SW480 (cell line): ENCODE results near the gene ADSS2.
A peak's percentile ranks its signal among the peaks of the same experiment; 100 is the strongest.
"Not testable (repeated sequence)": the region's sequence is repeated elsewhere in the genome, so short reads cannot be mapped to it uniquely, and the experiment has no call there.

ENCODE experiments used
- DNase-seq: peaks from one replicate; pipeline ENCODE4 v3.0.0-alpha.2; 2016; ENCODE audit warnings: low spot score

The ADSS2 gene

DNA sequence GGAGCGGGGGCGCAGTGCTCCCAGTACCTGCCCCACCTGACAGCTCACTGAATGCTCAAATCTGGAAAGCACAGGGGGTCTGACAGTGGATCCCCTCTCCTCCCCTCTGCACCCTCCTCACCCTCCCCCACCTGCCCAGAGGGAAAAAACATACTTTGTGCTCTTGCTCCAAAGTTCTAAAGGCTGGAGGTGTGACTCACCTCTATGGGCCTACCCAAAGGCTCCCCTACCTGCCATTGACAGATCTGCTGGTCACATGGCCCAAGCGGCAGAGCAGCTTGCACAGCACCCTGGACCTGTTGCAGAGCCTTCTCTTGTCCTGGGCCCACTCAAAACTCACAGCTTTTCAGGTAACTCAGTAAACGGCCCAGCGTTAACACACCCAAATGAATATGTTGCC, 55.7 kb downstream of the ADSS2 start:
- DNase-seq = peak; percentile 33

DNA sequence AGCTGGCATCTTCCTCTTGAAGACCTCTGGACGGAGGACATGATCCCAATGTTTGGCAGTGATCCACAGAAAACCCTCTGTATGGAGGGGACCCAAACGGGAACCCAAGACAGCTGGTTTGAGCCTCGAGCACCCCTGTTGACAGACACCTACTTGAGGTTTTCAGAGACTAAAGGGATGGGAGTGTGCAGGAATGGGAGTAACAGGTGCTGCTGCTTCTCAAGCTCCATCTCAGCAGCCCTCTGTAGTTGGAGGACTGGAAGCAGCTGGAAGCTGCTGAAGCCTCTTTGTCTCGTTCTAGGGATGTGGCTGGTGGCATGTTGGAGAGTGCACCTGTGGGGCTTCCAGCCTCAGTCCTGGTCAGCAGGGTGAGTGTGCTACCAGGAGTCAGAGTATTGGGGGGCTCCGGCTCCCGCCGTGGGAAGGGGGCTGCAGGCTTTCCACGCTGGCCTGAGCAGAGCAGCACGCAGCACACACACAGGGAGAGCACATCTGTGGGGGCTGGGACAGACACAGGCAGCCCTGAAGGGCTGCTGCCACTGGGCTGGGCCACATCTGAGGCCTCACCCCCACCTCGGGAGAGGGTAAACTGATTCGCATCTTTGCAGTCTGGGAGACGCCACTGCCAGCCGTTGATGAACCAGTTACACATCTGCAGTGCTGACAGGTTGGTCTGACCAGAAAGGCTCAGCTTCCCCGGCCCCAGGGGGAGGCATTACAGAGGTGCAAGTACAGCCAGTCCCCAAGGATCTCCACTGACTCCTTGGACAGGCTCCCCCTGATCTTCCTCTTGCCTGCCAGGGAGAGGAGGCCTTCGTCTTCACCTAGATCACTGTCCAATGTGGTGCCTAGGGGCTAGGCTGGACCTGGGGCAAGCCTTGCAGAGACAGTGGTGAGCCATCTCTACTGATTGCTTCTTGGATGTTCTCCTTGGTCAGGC, 56.6 kb downstream of the ADSS2 start:
- no peak for DNase-seq

DNA sequence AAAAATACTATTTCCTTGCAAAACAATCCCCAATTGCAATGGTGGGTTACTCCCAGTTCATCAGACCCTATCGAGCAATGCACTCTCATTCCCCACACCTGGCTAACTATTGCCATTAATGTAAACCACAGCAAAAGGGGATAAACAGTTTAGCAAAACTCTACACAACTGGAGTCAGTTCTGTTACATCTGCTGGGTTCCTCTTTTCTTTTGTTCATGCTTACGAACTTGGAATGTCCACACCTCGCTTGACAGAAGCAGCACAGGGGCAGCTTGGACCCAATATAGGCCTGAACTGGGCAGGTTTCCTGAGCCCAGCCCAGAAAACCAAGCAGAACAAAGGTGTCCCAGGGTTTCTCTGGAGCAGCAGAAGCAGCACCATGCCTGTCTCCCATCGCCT, 57.4 kb downstream of the ADSS2 start:
- DNase-seq = no peak

DNA sequence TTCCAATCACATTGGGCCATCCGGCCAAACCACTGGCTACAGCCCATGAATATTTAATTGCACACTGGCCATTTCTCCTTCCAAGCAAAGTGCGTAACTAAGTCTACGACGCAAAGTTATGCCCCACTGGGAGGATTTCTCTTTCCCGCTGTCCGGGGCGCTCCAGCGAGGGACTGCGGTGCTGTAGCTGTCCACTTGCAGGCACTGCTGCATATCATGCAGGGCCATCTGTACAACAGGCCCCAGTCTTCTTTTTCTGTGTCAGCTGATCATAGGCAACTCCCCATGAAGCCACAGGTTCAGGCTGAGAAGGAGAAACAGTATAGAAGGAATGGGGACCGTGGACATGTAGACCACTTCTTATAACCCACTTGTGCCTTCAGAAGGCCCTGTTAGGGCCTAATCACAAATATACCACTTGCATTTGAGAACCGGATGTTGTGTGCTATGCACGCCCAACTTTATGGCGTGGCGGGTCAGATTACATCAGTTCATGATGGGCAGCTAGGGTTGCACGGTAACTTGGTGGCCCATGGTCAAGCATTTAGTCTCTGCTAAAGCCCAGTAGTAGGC, 58.0 kb downstream of the ADSS2 start:
- DNase-seq = no peak

DNA sequence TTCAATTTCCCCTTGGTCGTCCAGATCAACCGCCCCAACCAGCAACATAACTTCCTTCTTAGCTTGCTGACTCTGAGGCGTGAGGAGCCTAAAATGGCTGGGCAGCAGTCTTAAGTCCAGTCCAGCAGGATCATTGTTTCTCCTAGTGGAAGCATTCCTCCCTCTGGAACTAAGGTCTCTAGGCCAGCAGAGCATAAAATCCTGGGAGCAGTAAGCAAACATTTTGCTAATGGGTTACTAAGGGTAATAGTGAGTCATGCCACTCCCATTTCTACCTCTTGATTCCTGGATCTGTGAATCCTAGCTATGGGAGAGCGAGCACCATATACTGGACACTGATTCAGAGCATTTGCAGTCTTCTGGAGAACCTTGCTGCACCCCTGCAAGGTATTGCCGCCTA, 59.9 kb downstream of the ADSS2 start:
- DNase-seq = peak; percentile 39

DNA sequence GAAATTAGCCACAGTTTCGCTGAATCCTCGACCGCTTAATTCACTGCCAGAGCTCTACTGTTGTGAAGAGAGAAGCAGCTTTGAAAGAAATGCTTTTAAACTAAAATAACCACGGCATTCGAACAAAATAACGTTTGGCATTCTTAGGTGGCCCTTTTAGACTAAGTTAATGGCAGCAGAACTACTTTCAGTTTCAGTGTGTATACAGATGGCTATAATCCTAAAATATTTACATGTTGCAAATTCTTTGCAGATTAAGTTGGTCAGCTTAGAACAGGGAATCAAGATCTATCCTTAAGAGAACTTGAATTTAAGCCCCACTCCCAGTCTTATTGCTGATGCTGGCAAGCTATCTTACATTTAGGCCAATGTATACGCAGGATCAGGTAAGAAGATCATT, 62.7 kb downstream of the ADSS2 start:
- no peak for DNase-seq

DNA sequence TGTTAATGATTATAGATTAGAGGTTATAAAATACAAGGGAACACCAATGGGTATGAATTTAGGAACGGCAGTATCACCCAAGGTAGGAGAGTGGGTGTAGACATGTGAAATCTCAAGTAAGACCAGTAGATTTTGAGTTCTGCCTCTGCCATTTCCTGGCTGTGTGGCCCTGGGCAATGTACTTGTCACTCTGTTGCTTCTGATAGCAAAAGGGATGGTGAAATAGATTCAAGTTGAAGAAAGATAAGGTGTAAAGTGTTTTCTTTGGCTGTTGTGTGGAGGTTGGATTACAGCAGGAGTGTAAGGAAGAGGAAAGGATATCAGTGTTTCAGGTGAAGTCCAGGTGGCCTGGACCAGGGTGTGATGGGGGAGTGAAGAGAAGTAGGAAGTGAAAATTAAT, 64.3 kb downstream of the ADSS2 start:
- DNase-seq = no peak

DNA sequence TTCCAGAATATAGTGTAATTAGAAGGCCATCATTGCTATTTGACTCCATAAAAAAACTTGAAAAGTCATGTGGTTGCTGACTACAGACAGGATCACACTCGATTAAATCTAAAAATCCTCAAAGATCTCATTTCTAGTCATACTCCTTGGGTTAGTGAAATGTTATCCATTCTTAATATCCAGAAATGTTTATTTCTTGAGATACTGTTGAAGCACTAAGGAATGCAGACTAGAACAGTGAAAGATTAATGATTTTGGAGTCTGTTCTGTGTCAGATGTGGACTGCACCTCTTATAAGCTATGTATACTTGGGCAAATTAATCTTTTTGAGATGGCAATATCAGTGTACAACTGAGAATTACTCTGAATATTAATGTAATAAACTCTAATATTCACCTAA, 65.1 kb downstream of the ADSS2 start:
- no peak for DNase-seq

DNA sequence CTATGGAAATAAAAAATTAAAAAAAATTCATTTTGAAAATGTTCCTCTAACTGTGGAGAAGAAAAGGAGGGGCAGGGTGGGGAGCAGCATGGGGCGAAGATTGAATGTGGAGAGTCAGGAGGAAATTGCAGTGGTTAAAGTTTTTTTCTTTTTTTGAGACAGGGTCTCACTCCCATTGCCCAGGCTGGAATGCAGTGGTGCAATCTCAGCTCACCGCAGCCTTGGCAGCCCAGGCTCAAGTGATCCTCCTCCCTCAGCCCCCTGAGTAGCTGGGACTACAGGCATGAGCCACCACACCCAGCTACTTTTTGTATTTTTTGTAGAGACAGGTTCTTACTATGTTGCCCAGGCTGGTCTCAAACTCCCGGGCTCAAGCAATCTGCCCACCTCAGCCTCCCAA, 67.6 kb downstream of the ADSS2 start:
- no peak for DNase-seq

DNA sequence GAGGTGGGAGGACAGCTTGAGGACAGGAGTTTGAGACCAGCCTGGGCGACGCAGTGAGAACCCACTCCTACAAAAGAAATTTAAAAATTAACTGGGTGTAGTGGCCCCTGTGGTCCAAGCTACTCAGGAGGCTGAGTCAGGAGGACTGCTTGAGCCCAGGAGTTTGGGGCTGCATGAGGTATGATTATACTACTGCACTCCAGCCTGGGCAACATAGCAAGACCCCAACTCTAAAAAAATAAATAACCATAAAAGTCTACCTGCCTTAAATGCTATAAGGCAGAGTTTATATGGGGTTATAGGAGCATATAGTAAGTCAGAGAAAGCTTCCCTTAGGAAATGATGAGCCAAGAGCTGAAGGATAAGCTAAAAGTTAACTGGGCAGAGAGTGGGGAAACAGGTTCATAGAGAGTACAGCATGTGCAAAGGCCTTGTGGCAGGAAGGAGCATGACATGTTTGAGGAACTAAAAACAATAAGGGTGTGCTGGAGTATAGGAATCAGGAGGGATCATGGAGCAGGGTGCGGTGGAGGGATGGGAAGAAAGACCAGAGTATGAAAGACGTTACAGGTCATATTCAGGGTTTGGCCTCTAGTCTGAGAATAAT, 68.3 kb downstream of the ADSS2 start:
- no peak for DNase-seq

DNA sequence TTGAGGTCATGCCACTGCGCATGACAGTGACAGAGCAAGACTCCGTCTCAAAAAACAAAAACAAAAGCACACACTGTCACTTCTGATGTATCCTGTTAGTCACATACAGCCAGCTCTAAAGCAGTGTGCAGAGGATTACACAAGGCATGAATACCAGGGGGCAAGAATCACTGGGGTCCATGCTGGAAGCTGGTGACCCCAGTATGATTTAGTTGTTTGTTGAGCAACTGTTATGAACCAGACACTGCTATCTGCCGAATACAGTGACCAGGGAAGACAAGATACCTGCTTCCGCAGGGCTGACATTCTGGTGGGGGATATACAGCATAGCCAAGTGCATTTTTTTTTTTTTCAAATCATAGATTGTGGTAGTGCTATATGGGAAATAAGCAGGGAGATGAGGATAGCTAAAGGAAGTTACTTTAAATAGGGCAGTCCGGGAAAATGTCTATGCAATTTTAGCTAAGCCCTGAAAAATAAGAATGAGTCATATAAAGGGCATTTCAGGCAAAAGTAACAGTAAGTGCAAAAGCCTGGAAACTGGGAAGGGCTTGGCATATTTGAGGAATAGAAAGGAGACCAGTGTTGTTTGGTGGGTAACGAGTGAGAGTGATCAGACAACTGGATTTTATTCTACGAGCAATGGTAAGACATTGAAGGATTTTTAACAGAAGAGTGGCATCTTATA, 69.7 kb downstream of the ADSS2 start:
- no peak for DNase-seq

DNA sequence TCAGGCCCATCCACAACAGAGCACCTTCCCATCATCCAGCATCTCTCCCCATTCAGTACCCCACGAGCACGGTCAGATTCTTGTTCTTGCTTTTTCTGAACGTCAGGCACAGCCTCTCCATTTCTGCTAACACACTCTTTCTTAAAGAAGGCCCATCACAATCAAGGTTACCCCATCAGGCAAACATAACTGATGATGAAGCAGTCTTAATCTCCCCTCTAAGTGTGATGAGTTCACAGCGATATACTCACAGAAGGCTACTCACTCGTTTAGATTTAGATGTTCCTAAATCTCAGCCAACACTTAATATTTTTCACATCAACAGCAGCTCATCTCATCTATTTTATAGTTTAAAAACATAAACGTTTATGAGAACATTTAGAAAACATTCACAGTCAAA, 75.6 kb downstream of the ADSS2 start:
- DNase-seq = no peak

DNA sequence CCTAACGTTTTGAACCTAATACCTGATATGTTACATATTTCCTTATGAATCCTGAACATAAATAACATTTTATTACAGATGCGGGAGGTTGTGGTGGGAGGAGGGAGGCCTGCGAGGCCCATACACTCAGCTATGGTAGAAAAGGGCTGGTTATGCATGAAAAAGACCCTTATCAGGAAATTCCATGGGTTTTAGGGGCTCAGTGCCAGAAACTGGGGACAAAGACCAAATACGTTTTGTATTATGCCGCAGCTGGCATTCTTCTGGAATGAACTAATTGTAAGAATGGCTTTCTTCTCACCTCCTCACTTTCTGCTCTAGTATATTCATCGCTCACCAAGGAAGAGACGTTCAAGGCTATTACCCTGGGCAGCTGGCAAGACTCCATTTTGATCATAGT, 76.7 kb downstream of the ADSS2 start:
- DNase-seq = no peak

DNA sequence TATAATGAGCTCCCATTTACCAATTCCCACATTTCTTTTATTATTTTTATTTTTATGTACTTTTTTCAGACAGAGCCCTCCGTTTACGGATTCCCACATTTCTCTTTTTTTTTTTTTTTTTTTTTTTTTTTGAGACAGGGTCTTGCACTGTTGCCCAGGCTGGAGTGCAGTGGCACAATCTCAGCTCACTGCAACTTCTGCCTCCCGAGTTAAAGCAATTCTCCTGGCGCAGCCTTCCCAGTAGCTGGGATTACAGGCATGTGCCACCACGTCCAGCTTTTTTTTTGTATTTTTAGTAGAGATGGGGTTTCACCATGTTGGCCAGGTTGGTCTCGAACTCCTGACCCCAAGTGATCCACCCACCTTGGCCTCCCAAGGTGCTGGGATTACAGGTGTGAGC, 77.2 kb downstream of the ADSS2 start:
- not testable (repeated sequence) for DNase-seq

DNA sequence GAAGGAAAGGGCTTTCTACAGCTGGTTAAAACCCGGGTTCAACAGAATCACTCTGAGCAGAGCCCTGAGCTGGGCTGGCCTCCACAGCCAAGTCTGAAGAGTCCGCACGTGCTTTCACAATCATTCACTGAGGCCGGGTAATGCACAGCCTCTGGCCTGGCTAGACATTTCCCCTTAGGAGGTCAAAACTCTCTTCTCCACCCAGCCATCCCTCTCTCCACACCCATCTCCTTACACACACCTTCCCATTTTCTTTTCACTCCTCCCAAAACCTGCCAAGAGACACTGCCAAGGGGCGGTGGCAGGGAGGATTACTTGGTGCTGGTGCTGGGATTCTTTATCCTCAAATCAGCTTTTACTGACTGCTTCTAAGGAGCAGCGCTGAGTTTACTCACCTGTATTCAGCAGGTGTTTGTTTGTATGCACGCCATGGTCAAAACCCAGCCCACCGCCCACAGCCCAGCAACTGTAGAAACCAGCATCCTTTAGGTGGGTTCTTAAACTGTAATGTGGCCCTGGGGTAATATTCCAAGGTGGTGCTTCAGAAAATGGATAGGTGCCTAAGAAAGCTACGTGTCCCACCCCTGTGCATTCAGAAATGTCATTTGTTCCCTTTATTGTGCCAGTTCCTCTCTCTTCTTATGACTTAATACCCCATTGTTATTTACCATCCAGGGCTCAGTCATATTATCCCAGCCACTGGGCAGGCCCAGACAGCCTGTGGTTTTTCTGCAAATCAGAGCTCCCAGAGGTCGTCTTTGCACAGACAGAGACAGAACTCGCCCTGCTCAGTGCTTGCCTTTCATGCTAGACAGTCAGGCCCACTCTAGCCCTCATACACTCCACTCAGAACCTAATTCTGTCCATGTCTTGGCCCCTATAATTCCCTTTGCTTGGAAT, 80.2 kb downstream of the ADSS2 start:
- peak; percentile 56 for DNase-seq

DNA sequence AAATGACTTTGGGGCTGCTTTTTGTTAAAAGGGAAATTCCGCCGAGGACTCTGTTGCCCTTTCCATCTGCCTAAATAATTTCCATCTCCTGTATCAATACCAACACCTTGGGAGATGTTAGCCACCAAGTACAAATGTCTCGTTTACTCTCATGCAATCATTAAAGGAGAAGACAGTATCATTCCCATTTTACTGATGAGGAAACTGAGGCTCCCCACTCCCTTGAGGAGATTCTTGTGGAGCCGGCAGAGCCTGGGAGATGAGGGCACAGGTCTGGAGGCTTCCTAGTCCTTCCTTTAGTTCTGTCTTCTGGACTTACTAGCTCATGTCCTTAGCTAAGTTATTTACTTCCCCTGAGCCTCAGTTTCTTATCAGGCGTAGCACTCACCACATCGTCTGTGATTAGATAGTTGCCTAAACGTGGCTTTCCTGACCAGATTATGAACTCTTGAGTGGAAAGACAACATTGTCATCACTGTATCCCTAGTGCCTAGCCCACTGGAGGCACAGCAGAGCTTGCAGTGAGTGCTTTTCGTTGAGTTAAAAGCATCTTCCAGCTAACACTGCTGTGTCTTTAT, 81.6 kb downstream of the ADSS2 start:
- no peak for DNase-seq

DNA sequence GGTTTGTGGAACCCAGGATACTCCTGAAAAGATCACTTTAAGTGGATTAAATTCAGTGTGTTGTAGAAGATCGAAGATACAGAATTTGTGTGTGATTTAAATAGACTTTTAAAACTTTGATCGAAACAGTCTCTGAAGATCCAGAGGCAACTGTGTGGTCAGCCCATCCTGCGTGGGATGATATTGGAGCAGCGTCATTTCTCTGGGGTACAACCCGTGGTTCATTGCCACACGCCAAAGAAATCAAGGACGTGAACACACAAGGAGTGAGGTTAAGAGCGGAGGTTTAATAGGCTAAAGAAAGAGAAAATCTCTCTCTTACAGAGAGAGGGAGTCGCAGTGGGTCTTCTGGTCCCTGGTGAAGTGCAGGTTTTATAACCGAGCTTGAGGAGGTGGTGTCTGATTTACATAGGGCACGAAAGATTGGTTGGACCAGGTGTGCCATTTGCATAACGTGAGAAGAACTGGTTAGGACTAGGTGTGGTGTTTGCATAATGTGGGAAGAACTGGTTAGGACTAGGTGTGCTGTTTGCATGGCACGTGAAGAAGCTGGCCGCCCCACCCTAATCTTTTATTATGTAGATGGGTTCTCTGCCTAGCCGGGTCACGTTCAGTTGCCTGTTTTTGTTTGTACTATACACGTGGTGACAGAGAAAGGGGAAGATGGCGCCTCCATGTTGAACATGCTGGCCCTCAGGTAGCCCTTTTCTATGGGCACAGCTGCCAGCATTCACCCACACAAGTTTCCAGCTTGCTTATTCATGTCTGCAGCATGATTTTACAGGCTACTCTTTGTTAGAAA, 82.3 kb downstream of the ADSS2 start:
- DNase-seq = peak; percentile 97

DNA sequence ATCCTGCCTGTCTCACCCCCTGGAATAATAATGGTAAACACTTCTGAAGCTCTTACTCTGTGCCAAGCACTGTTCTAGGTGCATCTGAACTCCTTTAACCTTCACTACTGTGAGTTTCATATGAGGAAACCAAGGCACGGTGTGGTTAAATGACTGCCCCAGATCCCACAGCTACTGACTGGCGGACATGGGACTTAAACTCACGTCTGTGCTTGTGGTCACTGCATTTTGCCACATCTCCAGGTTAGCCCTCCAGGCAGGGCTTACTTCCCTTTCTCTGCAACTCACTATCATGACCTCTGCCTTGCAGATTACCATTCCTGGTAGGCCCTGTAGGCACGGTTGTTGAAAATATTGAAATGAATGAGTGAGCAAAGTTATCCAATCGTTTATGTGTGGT, 83.4 kb downstream of the ADSS2 start:
- DNase-seq = no peak

DNA sequence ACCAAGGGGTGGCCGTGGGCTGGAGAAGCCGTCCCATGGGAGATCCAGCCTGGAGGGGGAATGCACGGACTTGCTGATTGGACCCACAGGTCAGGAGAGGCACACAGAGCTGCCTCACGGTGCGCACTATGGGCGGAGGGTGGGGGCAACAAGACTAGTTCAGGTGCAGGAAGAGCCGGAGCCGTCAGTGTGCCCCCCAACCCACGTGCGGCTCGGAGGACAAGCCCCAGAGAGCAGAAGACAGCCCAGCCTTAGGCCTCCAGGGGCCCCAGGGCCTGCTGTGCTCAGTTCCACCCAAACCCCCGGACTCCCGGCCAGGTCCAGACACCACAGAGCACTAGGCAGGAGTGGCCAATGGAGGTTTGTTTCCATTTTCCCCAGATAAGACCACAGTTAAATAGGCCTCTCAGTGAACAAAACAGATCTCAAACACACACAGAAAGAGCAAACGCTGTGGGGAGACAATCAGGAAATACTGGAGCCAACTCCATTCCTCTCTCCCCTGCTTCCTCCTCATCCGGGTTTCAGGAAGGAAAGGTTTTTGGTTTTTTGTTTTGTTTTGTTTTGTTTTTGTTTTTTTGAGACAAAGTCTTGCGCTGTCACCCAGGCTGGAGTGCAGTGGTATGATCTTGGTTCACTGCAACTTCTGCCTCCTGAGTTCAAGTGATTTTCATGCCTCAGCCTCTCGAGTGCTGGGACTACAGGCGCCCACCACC, 84.2 kb downstream of the ADSS2 start:
- DNase-seq = no peak

DNA sequence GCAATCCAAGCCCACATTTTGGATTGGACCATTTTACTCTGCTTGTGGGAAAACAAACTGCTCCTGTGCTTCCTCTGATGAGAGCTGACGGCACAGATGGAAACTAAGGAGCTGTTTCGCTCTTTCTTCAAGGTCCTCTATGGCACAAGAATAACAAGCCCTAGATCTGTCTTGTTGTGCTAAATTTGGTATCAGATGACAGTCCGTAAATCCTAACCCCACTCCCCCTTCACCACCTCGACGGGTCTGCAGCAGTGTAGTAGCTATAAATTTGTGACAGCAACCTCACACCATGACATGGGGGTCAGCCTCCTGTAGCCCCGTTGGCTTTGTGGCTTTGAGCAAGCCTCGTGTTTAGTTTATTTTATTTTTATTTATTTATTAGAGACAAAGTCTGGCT, 85.9 kb downstream of the ADSS2 start:
- DNase-seq = no peak
